GM23248 (cell line): ENCODE data around the gene MSANTD1. TPM values are rescaled to one million over a fixed set of nuclear protein-coding genes. Genes with fewer than 3 reads are reported as not detected.
A peak's percentile ranks its signal among the peaks of the same experiment; 100 is the strongest.

Experiments used
- DNase-seq: peaks from one replicate; pipeline ENCODE4 v3.0.0-alpha.2; 2015
- H2AFZ ChIP-seq: fragments of 200-600 bp; sonication (generic); 2 replicates; pipeline ENCODE4 v1.6.1; 2016; ENCODE audit warnings: antibody characterized with exemption
- H3F3A ChIP-seq: fragments of 200-600 bp; sonication (generic); 2 replicates; pipeline ENCODE4 v1.6.1; 2016; ENCODE audit warnings: mild to moderate bottlenecking, antibody characterized with exemption, mixed run types; ENCODE audit not compliant: insufficient read depth
- H3K27ac ChIP-seq: fragments of 200-600 bp; sonication (generic); 2 replicates; pipeline ENCODE4 v1.5.1; 2016; ENCODE audit warnings: mild to moderate bottlenecking
- H3K27me3 ChIP-seq: fragments of 200-600 bp; sonication (generic); replicated peaks from 2 replicates; pipeline ENCODE4 v1.6.1; 2016; ENCODE audit warnings: mild to moderate bottlenecking; ENCODE audit not compliant: insufficient read depth
- H3K36me3 ChIP-seq: fragments of 200-600 bp; sonication (generic); 2 replicates; pipeline ENCODE4 v1.6.1; 2016; ENCODE audit warnings: low read depth, mild to moderate bottlenecking
- H3K4me1 ChIP-seq: fragments of 200-600 bp; sonication (generic); 2 replicates; pipeline ENCODE4 v1.6.1; 2016; ENCODE audit warnings: mild to moderate bottlenecking; ENCODE audit not compliant: insufficient read depth
- H3K4me2 ChIP-seq: fragments of 200-600 bp; sonication (generic); one replicate; pipeline ENCODE4 v1.6.1; 2016; ENCODE audit warnings: mild to moderate bottlenecking; ENCODE audit not compliant: unreplicated experiment
- H3K4me3 ChIP-seq: fragments of 200-600 bp; sonication (generic); 2 replicates; pipeline ENCODE4 v1.5.1; 2016; ENCODE audit warnings: mild to moderate bottlenecking
- H3K79me2 ChIP-seq: fragments of 200-600 bp; sonication (generic); 2 replicates; pipeline ENCODE4 v1.6.1; 2016; ENCODE audit warnings: mild to moderate bottlenecking; ENCODE audit not compliant: insufficient read depth
- H3K9ac ChIP-seq: fragments of 200-600 bp; sonication (generic); 2 replicates; pipeline ENCODE4 v1.6.1; 2016; ENCODE audit warnings: mild to moderate bottlenecking
- H3K9me2 ChIP-seq: fragments of 200-600 bp; sonication (generic); 2 replicates; pipeline ENCODE4 v1.6.1; 2016; ENCODE audit warnings: mixed run types, mild to moderate bottlenecking, moderate library complexity; ENCODE audit not compliant: insufficient read depth
- H3K9me3 ChIP-seq: fragments of 200-600 bp; sonication (generic); one replicate; pipeline ENCODE4 v1.6.1; 2017; ENCODE audit warnings: low read depth
- H4K20me1 ChIP-seq: fragments of 200-600 bp; sonication (generic); 2 replicates; pipeline ENCODE4 v1.6.0; 2016; ENCODE audit not compliant: insufficient read depth
- EZH2 ChIP-seq: fragments of 200-600 bp; sonication (generic); IDR thresholded peaks from 2 replicates; pipeline ENCODE4 v1.6.1; 2018; ENCODE audit warnings: antibody characterized with exemption, mild to moderate bottlenecking; ENCODE audit not compliant: insufficient read depth, poor library complexity, severe bottlenecking
- EZH2phosphoT487 ChIP-seq: fragments of 200-600 bp; sonication (generic); IDR thresholded peaks from 2 replicates; pipeline ENCODE4 v1.6.1; 2018; ENCODE audit warnings: antibody characterized with exemption, moderate library complexity, mild to moderate bottlenecking, low read depth; ENCODE audit not compliant: insufficient read depth
- WGBS, 2 experiments: methylation state at CpG; one replicate each; pipeline ENCODE4 v1.1.6; 2015 to 2017; ENCODE audit warnings: low lambda C conversion rate in 2 of 2, low coverage in 1 of 2; ENCODE audit errors: missing lambda C conversion rate in 2 of 2; 5-methylcytosine and 5-hydroxymethylcytosine counted together
- in situ Hi-C: fragments of 300-500 bp; cut with MboI; formaldehyde crosslinking; loops from 2 replicates; pipeline ENCODE4 v1.15.0; 2020
- polyA plus RNA-seq: library from polyadenylated mRNA; unstranded; fragments of >200 nt; fragmentation: Nextera tagmentation; extraction: Ambion mirVana; gene quantifications from 2 replicates; pipeline ENCODE4 v1.2.1, GENCODE V29; 2016
- total RNA-seq: library from RNA; depleted of rRNA; stranded (reverse); fragments of >200 nt; shearing (Covaris generic); gene quantifications from 2 replicates; pipeline ENCODE4 v1.2.3, GENCODE V29; 2014

MSANTD1 gene
- total and polyA plus RNA-seq, 2 experiments from 2014 or later, result not detected

- H3K27ac ChIP-seq, result no peak overlapping the region
- H3K4me1 ChIP-seq, result no peaks in the 10 kb centered on the region
- no peaks in the 10 kb centered on the region for H3K27me3 ChIP-seq
- no peaks in the 10 kb centered on the region for H3F3A ChIP-seq
- H3K79me2 ChIP-seq, result no peaks in the 10 kb centered on the region
- TF ChIP-seq EZH2phosphoT487 (no peak), EZH2 (no peak)
- no peak overlapping the region for H3K4me3 ChIP-seq
- no peaks in the 10 kb centered on the region for H3K9me2 ChIP-seq
- no peaks in the 10 kb centered on the region for H4K20me1 ChIP-seq
- no peak overlapping the region for H3K4me2 ChIP-seq
- no peaks in the 10 kb centered on the region for H3K9me3 ChIP-seq
- DNase-seq, result no peak
- H2AFZ ChIP-seq, result no peak overlapping the region
- 88 to 94% methylated on average over 8 to 9 of the region's 9 CpGs for WGBS, 2 experiments
- H3K36me3 ChIP-seq, result peaks cover 8% of the 10 kb centered on the region; the same call in 1 of the 2 replicates
- in situ Hi-C loops, result no loop called here
- no peak overlapping the region for H3K9ac ChIP-seq
Measured at GRCh38 chr4:3225936-3226335, 23.0 kb upstream of the MSANTD1 start.

DNA sequence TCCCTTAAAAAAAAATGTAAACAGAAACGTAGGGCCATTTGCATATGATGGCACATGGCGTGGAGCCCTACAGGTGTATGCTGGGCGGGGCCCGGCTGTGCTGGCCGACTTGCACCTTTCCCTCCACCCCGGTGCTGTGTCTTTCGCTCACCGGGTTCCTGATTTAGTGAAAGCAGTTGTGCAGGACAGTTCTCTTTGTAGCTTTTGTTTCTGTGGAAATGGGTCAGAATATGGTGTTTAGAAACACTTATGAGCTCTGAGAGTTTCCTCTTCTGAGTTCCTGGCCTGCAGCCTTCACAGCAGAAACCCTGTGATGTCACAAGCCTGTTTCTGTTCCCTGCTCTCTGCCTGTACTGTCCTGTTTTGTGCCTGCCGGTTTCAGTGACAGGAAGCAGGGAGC, 22.5 kb upstream of the MSANTD1 start:
- peaks cover 8% of the 10 kb centered on the region; the same call in 1 of the 2 replicates for H3K36me3 ChIP-seq

DNA sequence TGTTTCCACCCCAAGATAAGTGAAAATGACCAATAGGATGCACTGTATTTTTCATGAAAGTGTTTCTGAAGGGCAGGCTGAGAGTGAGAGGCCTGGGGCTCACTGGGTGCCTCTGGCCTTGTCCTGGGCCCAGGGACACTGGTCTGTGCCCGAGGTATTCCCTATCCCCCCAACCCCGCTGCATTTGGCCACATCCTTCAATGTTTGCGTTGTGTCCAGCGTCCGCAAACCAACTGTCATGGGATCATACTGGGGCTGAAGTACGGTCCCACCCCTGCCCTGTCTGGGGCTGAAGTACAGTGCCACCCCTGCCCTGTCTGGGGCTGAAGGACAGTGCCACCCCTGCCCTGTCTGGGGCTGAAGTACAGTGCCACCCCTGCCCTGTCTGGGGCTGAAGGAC, 22.0 kb upstream of the MSANTD1 start:
- Histone ChIP-seq H3K27ac (no peak overlapping the region), H3K4me2 (no peak overlapping the region), H4K20me1 (no peaks in the 10 kb centered on the region), H3K9ac (no peak overlapping the region), H3K9me2 (no peaks in the 10 kb centered on the region), H3K36me3 (peaks cover 5% of the 10 kb centered on the region; the same call in 1 of the 2 replicates), H3K79me2 (no peaks in the 10 kb centered on the region), H3F3A (no peaks in the 10 kb centered on the region), H3K4me1 (no peaks in the 10 kb centered on the region), H3K27me3 (no peaks in the 10 kb centered on the region), H3K9me3 (no peaks in the 10 kb centered on the region), H3K4me3 (no peak overlapping the region), H2AFZ (no peak overlapping the region)
- in situ Hi-C loops, result no loop called here
- 95 to 98% methylated on average over 6 of the region's 6 CpGs for WGBS, 2 experiments
- DNase-seq, result no peak
- TF ChIP-seq EZH2phosphoT487 (no peak), EZH2 (no peak)

More for the DNA sequence above, 22.5 kb upstream of the MSANTD1 start:
- no peak overlapping the region for H3K27ac ChIP-seq
- H3K79me2 ChIP-seq, result no peaks in the 10 kb centered on the region
- no peaks in the 10 kb centered on the region for H3K27me3 ChIP-seq
- no peak for DNase-seq
- no peak overlapping the region for H3K9ac ChIP-seq
- TF ChIP-seq EZH2, result no peak
- TF ChIP-seq EZH2phosphoT487, result no peak
- H3K4me3 ChIP-seq, result no peak overlapping the region
- WGBS, 2 experiments, result 74 to 82% methylated on average over 9 of the region's 9 CpGs
- H3F3A ChIP-seq, result no peaks in the 10 kb centered on the region
- no peaks in the 10 kb centered on the region for H3K9me2 ChIP-seq
- H2AFZ ChIP-seq, result no peak overlapping the region
- H4K20me1 ChIP-seq, result no peaks in the 10 kb centered on the region
- in situ Hi-C loops, result no loop called here
- no peak overlapping the region for H3K4me2 ChIP-seq
- H3K4me1 ChIP-seq, result no peaks in the 10 kb centered on the region
- H3K9me3 ChIP-seq, result no peaks in the 10 kb centered on the region

DNA sequence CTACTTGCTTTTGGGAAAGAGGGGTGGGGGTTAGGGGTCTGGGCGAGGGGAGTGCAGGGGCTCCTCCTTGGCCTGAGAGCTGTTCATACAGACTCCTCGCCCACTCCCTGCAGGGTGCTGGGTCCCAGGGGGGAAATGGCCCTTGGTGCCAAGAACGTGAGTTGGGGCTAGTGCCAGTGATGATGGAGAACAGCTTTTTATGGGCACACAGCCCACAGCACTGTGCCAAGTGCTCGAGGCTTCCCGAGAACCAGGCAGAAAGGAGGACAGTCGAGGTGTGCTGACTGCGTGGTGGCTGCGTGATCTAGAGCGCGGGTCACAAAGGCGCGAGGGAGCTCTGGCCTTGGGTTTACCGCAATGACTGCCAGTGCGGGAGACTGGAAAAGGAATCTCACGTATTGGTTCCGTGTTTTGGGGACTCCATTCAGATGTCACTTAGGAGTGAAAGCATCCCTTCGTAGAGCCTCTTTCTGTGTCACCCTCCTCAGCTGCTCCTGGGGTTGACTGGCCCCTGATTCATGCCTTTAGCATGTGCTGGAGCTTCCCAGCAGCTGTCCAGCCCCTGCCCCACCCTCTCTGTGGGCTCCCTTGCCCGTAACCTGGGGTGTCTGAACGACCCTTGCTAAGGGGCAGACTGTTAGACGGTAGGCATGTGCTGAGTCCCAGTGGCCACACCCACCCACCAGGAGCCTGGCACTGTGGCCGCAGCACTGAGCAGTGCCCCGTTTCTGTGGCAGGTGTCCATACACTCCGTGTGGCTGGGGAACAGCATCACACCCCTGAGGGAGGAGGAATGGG, 20.9 kb upstream of the MSANTD1 start:
- Histone ChIP-seq H3K4me3 (no peak overlapping the region), H3K9ac (no peak overlapping the region), H3K27me3 (no peaks in the 10 kb centered on the region), H3F3A (no peaks in the 10 kb centered on the region), H3K27ac (no peak overlapping the region), H3K4me2 (no peak overlapping the region), H3K9me2 (no peaks in the 10 kb centered on the region), H4K20me1 (no peaks in the 10 kb centered on the region), H3K79me2 (no peaks in the 10 kb centered on the region), H3K4me1 (no peaks in the 10 kb centered on the region), H3K36me3 (peaks cover 4% of the 10 kb centered on the region; the same call in 1 of the 2 replicates), H2AFZ (no peak overlapping the region), H3K9me3 (no peaks in the 10 kb centered on the region)
- in situ Hi-C loops, result no loop called here
- TF ChIP-seq EZH2phosphoT487, result no peak
- TF ChIP-seq EZH2, result no peak
- 83 to 84% methylated on average over 22 to 23 of the region's 23 CpGs for WGBS, 2 experiments
- DNase-seq, result peak; percentile 32
